NT2/D1 (cell line): ENCODE data around the gene ZNF780A.
"Not testable (repeated sequence)": the region's sequence is repeated elsewhere in the genome, so short reads cannot be mapped to it uniquely, and the experiment has no call there.

ENCODE experiments used
- DNase-seq: peaks from one replicate; pipeline ENCODE4 v3.0.0-alpha.2; 2011; ENCODE audit warnings: low read depth, low spot score
- H3K27me3 ChIP-seq: 2 replicates; pipeline ENCODE4 v1.6.0; 2011; ENCODE audit warnings: mild to moderate bottlenecking; ENCODE audit not compliant: insufficient read length, insufficient read depth
- H3K36me3 ChIP-seq: 2 replicates; pipeline ENCODE4 v1.6.1; 2011; ENCODE audit warnings: mild to moderate bottlenecking, low read length, mixed read lengths; ENCODE audit not compliant: insufficient read depth, insufficient read length
- H3K4me1 ChIP-seq: 2 replicates; pipeline ENCODE4 v1.5.1; 2011; ENCODE audit not compliant: insufficient read depth, insufficient read length
- H3K4me3 ChIP-seq: 2 replicates; pipeline ENCODE4 v1.5.1; 2011; ENCODE audit warnings: low read depth; ENCODE audit not compliant: insufficient read length
- H3K9ac ChIP-seq: 2 replicates; pipeline ENCODE4 v1.6.0; 2011; ENCODE audit warnings: low read depth; ENCODE audit not compliant: insufficient read length
- H3K9me3 ChIP-seq: 2 replicates; pipeline ENCODE4 v1.5.1; 2011; ENCODE audit warnings: mild to moderate bottlenecking, low read length; ENCODE audit not compliant: insufficient read depth
- SUZ12 ChIP-seq: IDR thresholded peaks from 2 replicates; pipeline ENCODE4 v1.6.1; 2011; ENCODE audit not compliant: insufficient read length, insufficient read depth; ENCODE audit errors: extremely low read depth
- YY1 ChIP-seq: IDR thresholded peaks from 2 replicates; pipeline ENCODE4 v1.6.1; 2011; ENCODE audit not compliant: insufficient read length, insufficient read depth
- ZNF274 ChIP-seq: IDR thresholded peaks from 2 replicates; pipeline ENCODE4 v1.6.1; 2011; ENCODE audit warnings: mild to moderate bottlenecking, low read depth, low read length

Gene ZNF780A

DNA sequence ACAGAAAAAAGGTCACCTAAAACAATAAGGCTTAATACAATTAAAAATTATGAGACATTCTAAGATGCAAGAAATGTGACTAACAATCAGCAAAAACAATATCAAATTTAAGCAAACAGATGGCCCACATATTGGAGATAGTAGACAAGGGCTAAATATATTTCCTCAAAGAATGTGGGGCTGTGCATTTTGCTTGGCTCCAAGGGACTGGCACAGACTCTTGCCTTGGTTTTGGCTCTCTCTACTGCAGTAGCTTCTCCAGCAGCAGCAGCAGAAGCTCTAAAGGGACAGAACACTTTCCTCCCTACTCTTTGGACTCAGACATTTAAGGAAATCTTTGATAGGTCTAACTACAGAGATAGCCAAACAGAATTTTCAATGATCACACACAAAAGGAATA, 38.2 kb upstream of the ZNF780A start:
- Histone ChIP-seq H3K9ac (no peak overlapping the region), H3K27me3 (peaks cover 10% of the 10 kb centered on the region), H3K4me1 (no peaks in the 10 kb centered on the region), H3K4me3 (no peak overlapping the region), H3K9me3 (no peaks in the 10 kb centered on the region), H3K36me3 (no peaks in the 10 kb centered on the region)
- no peak for DNase-seq
- TF ChIP-seq ZNF274 (no peak), YY1 (no peak), SUZ12 (no peak)

DNA sequence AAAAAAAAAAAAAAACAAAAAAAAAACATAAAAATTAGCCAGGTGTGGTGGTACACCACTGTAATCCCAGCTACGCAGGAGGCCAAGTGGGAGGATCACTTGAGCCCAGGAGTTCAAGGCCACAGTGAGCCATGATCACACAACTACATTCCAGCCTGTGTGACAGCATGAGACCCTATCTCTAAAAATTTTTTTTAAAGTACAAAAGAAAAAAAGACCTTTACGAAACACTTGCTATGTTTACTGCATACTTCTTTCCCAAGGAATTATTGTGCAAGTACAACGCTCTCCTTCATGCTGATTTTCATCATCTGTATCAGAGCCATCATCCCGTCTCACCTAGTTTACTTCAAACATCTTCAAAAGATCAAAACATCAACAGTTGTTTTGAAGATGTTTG, 28.6 kb upstream of the ZNF780A start:
- no peaks in the 10 kb centered on the region for H3K36me3 ChIP-seq
- no peaks in the 10 kb centered on the region for H3K4me1 ChIP-seq
- TF ChIP-seq ZNF274 (no peak), YY1 (no peak), SUZ12 (no peak)
- peaks cover 11% of the 10 kb centered on the region for H3K27me3 ChIP-seq
- no peak overlapping the region for H3K9ac ChIP-seq
- no peaks in the 10 kb centered on the region for H3K9me3 ChIP-seq
- no peak overlapping the region for H3K4me3 ChIP-seq
- no peak for DNase-seq

DNA sequence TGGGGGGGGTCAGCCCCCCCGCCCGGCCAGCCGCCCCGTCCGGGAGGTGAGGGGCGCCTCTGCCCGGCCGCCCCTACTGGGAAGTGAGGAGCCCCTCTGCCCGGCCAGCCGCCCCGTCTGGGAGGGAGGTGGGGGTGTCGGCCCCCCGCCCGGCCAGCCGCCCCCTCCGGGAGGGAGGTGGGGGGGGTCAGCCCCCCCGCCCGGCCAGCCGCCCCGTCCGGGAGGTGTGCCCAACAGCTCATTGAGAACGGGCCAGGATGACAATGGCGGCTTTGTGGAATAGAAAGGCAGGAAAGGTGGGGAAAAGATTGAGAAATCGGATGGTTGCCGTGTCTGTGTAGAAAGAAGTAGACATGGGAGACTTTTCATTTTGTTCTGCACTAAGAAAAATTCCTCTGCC, 27.9 kb upstream of the ZNF780A start:
- not testable (repeated sequence) for H3K36me3 ChIP-seq, H3K4me1 ChIP-seq, H3K4me3 ChIP-seq, DNase-seq, H3K9me3 ChIP-seq, H3K9ac ChIP-seq, H3K27me3 ChIP-seq

DNA sequence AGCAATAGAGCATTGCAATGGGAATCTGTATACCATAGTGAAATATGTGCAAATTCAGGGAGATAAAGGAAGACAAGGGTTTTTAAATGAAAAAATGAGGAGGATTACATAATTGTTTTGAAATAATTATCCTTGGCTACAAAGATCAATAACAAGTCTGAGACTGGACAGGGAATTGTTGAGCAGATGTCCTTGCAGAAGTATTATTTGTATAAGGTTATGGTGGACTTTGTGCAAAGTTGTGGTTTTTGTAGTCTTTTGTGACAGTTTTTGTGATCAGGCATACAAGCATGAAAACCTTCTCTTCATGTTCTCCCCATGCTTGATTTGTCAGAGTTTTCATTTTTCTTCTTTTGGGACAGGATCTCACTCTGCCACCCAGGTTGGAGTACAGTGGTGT, 25.3 kb upstream of the ZNF780A start:
- H3K9ac ChIP-seq, result no peak overlapping the region
- TF ChIP-seq ZNF274 (no peak), YY1 (no peak), SUZ12 (no peak)

GRCh38 chr19:40114119-40114518, 23.4 kb upstream of the ZNF780A start:
- H3K4me1 ChIP-seq, H3K27me3 ChIP-seq, H3K36me3 ChIP-seq, H3K4me3 ChIP-seq, DNase-seq, H3K9ac ChIP-seq: not testable (repeated sequence)
- peaks cover 15% of the 10 kb centered on the region for H3K9me3 ChIP-seq

More for the DNA sequence above, 25.3 kb upstream of the ZNF780A start:
- H3K4me3 ChIP-seq, result no peak overlapping the region
- no peaks in the 10 kb centered on the region for H3K4me1 ChIP-seq
- no peaks in the 10 kb centered on the region for H3K36me3 ChIP-seq
- DNase-seq, result no peak
- H3K9me3 ChIP-seq, result peaks cover 10% of the 10 kb centered on the region
- no peaks in the 10 kb centered on the region for H3K27me3 ChIP-seq

DNA sequence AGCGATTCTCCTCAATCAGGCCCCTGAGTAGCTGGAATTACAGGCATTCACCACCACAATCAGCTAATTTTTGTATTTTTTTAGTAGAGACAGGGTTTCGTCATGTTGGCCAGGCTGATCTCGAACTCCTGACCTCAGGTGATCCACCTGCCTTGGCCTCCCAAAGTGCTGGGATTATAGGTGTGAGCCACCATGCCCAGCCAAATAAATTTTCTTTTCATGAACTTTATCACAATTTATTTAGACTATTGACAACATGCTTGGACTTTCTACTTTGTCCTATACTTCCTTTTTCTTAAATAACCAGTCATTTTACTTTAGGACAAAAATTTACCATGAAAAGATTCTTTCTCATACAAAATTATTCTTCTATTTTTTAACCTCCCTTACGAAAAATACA, 21.5 kb upstream of the ZNF780A start:
- not testable (repeated sequence) for H3K4me1 ChIP-seq

DNA sequence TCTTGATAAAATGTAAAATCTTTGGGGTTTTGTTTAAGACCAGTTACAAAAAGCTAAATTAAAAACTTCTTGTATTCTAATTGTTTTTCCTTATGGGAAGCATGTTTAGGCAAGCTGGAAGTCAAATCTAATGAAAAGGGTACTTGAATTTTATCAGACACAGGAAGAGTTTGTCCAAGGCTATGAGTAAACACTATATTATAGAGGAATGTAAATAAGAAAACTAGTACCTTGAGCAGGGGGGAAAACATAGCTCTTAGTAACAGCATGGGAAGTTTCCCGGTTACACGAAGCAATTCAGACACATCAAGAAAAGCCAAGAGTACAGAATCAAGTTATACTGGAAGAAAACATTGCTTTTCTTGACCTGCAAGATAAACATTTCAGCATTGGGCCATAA, 19.8 kb upstream of the ZNF780A start:
- TF ChIP-seq SUZ12, result no peak
- no peak for TF ChIP-seq YY1
- no peak for TF ChIP-seq ZNF274
- H3K9me3 ChIP-seq, result peaks cover 15% of the 10 kb centered on the region
- H3K27me3 ChIP-seq, result no peaks in the 10 kb centered on the region
- no peak overlapping the region for H3K9ac ChIP-seq
- H3K4me3 ChIP-seq, result no peak overlapping the region
- H3K36me3 ChIP-seq, result no peaks in the 10 kb centered on the region
- no peaks in the 10 kb centered on the region for H3K4me1 ChIP-seq
- no peak for DNase-seq

More for the DNA sequence above, 21.5 kb upstream of the ZNF780A start:
- not testable (repeated sequence) for H3K9ac ChIP-seq, H3K36me3 ChIP-seq, H3K4me3 ChIP-seq, DNase-seq, H3K27me3 ChIP-seq
- peaks cover 15% of the 10 kb centered on the region for H3K9me3 ChIP-seq

- no peak overlapping the region for H3K9ac ChIP-seq
- TF ChIP-seq ZNF274 (no peak), SUZ12 (no peak), YY1 (no peak)
- H3K36me3 ChIP-seq, result no peaks in the 10 kb centered on the region
- no peaks in the 10 kb centered on the region for H3K27me3 ChIP-seq
- H3K4me3 ChIP-seq, result no peak overlapping the region
- no peaks in the 10 kb centered on the region for H3K4me1 ChIP-seq
- no peak for DNase-seq
- no peaks in the 10 kb centered on the region for H3K9me3 ChIP-seq
Observed at GRCh38 chr19:40104754-40105153, 14.0 kb upstream of the ZNF780A start.
